DMS79 (cell line): ENCODE results near the gene TCEA3.

Experiments
- DNase-seq: peaks from one replicate; lab custom pipeline; 2025; lab: John Stamatoyannopoulos, UW

TCEA3 gene

DNA sequence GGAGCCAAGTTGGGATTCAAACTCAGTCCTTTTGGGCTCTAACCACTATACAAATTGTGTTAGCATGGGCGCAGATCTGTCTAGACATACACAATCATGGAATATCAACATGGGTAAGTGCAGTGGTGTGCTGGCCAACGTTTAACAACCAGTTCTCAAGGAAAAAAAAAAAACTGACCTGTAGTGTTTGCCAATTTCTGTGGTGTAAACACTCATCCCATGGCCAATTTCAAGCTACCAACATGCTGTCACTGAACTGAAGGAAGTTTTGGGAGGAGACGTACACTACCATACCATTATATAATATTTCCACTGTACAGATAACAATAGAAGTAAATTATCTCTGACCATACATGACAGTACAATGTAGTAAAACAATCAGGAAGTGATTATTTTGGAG is 3.2 kb downstream of the TCEA3 start:
- DNase-seq = no peak

DNA sequence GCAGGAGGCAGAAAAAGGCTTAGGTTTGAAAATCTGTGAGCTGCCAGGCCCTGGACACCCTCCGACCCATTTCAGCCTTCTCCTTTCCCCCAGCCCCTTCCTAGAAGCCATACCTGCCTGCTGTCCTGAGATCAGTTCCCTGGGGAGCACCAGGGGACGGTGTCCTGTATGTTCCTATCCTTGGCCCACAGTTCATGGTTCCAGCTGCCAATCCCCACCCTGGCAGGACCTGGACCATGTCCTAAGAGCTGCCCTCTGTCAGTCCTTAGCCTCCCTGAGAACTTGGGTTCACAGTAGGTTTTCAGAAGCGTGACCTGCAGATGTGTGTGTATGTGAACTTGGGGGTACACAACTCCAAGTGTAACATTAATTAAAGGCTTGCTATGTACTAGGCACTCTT is 3.8 kb downstream of the TCEA3 start:
- DNase-seq = no peak

DNA sequence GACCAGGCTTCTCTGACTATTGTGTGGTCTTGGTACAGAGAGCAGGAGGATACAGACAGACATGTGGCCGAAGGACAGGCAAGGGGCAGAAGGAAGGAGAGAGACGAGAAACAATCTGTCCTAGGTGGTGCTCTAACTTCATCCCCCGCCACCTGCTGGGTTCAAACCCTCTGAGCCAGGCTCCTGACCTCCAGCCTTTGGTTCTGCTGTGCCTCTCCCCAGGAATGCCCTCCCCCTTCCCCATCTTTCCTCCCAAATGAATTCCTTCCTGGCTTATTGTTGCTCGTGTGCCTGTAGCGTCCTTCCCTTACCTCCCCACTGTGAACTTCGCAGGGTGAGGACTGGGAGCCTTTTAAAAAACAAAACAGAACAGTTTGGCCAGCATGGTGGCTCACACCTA is 5.4 kb downstream of the TCEA3 start:
- DNase-seq = no peak

DNA sequence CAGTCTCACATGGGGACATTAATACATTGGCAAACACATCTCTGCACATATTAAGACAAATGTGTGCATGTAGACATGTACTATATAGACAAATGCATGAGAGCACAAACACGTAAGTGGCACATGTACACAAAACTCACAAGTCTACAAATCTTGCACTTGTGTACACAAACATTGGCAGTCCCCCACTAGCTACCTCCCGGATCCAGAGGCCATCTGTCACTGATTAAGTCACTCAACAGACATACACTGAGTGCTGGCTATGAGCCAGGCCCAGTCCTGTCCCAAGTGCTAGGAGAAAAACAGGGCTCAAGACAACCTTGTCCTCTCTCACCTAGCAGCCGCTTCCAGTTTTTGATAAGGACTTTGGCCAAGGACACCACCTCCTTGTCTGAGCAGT is 7.0 kb downstream of the TCEA3 start:
- DNase-seq = peak; percentile 9

DNA sequence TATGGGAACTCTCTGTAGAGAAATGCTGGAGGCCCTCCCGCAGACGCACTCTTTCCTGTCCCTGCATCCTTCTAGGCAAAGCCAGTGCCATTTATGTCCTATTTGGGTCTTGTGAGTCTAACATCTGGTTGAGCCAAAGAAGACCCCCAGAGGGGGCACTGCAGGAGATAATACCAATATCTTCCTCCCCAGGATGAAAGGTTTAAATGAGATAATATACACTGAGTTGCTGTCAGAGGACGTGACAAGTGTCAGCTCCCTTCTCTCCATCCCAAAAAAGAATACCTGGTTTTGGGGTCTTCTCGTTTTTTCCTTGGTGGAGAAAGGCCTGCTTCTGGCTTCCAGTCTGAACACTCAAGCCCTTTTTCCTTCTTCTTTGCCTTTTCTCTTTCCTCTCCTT is 7.6 kb downstream of the TCEA3 start:
- no peak for DNase-seq

DNA sequence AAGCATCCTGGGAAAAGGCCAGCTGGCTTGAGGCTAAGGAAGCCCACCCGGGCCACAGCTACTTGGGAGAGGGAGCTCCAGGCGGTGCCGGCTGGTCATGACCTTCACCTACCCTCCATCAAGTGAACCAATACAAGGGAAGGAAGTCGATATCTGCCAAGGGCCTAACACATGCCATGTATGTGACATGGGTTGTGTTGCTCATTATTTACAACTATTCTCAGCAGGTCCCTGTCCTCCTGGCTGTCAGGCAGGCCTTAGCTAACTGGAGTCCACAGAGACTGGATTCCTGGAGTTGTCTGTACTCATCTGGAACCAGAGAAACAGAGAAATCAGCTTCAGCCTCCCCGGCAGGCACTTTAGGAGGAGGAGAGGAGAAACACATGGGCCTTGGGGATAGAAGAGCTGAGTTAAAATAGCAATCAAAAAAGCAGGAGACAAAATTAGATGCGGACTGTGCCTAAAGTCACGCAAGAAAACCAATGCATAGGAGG is 15.7 kb downstream of the TCEA3 start:
- no peak for DNase-seq

DNA sequence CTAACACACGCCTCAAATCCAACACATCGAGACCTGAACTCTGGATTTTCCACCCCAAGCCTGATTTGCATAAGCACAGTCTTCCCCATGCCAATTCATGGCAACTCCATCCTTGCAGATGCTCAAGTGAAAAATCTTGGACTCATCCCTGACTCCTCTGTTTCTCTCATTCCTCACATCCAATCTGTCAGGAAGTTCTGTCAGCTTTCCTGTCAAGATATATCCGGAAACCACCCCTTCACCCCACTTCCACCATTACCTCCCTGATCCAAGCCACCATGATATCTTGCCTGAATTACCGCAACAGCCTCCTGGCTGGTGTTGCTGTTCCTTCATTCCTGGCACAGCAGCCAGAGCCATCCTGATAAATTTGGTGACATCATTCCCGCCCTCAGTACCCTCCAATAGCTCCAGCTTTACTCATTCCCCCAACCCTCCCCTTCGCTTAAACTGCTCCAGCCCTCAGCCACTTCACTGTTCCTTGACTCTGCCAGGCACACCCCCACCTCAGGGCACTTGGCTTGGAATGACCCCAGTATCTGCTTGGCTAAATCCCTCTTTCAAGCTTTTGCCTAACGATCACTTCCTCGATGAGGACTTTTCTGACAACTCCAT is 17.4 kb downstream of the TCEA3 start:
- DNase-seq = no peak

DNA sequence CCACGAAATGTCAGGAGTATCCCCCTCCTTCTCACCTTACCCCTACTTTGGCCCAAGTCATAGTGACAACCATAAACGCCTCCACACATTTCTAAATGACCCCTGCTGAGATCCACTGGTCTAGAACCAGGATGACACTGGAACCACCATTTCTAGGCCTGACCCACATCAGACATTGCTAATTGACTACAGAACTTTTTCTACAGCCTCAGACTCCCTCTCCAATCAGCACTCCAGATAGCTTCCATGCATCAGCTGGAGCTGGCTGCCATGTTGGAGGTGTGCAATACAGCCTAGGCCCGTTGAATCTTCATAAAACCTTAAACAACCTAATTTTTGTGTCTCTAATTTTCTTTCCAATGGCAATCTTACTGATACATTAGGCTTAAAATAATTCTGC is 18.6 kb downstream of the TCEA3 start:
- DNase-seq = no peak

DNA sequence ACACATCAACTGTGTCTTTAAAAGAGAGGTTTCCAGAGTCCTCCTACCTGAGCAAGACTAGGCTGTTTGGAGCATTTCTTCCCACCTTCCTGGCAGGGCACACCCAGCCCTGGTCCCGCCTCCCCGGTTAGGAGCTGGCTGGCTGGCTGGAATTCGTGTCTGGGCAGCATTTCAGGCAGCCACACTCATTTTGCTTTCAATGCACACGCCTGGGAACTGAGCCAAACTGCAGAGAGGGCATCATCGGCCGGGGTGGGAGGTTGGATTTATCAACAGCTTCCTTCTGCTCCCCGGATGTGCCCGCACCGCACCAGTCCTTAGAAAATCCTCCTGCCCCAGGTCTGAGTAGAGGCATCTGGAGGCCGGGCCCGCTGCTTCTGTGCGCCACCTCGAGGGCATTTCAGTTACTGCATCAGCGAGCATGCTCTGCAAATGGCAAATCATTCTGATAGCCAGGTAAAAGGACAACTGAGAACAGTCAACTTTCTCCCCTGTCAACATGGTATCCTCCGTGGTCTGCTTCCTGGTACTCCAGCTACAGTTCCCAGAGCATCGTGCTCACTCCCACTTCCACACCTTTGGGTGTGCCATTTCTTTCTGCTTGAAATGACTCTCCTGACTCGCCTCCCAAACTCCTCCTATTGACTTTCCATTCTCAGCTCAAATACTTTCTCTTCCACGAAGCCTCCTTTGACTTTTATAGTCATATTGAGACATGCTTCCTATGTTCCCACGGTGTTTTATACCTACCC is 20.6 kb downstream of the TCEA3 start:
- peak; percentile 97 for DNase-seq

DNA sequence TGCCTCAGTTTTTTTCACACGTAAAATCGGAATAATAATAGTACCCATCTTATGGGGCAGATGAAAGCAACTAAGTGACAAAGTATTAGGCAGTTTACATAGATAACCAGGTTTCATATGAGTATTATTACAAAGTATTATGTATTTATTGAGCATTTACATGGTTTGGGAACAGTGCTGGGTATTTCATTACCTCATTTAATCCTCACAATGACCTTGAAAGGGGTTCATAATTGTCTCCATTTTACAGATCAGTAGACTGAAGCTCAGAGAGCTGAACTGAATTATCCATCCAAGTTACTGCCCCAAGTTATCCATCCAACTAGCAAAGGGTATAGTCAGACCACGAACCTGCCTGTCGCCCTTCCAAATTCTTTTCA is 21.2 kb downstream of the TCEA3 start:
- DNase-seq = no peak

DNA sequence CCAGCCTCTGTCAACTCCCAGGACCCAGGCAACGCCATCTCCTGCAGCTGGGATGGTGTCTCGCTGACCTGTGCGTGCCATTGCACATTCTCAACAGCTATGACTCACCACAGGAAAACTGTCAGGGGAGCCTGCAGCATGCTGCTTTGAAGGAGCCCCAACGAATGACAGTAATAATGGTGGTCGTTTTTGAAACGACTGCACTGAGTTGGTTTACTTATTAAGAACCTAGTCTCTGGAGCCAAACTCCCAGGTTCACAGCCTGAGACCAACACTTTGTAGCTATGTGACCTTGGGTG is 21.6 kb downstream of the TCEA3 start:
- DNase-seq = no peak

DNA sequence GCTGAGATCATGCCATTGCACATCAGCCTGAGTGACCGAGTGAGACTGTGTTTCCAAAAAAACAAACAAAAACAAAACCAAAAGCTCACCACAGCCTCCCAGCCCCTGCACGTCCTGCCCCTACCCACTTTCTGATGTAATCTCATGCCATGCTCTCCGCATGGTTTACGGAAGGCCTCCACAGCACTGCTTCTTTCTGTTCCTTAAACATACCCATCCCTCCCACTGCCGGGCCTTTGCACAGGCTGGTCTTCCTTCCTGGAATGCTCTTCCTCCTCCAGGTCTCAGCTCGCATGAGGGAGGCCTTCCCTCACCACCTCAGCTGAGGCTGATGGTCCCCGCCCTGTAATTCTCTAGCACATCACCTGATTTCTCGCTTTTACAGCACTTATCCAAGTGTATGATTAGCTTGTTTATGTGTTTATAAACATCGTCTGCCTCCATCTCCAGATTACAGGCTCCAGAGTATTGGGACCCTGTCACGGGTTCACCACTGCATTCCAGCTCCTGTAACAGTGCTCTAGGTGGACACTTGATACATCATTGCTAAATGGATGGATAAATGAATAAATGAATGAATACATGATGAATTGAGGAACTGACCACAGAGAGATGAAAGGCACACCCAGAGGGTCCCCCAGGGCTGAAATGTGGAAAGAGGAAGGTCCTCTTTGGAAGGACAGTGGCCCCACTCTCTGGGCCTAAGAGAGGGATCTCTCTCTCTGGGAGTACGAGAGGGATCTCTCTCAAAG is 22.1 kb downstream of the TCEA3 start:
- no peak for DNase-seq

DNA sequence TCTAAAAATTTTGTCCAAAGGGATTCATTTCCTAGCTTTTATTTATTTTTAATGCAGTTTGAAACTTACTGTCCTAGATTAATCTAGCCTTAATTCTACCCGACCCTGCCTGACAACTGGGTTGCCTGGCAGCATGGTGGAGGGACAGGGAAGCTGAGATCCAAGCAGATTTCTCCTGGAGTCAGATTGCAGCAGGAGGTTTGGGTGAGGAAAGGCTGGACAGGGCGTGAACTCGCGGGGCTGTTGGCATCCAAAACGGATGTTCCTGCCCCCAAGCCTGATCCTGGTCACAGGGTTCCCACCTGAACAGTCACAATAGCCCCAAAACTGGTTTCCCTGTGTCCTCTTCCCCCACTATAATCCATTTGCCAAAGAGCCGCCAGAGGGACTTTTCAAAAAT is 23.2 kb downstream of the TCEA3 start:
- DNase-seq = no peak

DNA sequence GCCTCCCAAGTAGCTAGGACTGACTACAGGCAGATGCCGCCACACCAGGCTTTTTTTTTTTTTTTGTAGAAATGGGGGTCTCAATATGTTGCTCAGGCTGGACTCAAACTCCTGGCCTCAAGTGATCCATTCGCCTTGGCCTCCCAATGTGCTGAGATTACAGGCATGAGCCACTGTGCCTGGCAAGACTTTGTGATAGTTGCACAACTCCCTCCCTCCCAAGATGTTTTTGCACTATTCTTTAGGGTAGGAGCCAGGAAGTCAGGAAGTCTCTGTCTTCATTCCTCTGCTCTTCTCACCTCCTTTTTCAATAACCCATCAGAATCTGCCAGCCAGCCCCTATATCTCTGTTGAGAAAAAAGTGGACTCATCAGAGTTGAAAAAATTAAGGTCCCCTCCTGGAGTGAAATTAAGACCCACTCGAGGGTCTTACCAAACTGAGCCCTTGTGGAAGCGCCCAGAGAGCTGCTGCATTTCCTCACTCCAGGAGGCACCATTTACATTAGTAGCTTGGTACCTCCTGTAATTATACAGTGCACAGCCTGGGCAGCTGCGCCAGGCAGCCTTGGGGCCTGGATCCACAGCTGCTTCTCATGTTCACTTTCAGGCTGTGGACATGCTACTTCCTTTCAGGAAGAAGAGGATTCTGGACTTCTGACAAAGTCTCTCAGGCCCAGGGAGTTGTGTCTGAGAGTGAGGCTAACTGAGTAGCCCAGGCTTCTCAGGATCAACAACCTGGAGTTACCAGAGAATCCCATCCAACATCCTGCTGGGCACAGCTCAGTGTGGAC is 24.0 kb downstream of the TCEA3 start:
- no peak for DNase-seq

DNA sequence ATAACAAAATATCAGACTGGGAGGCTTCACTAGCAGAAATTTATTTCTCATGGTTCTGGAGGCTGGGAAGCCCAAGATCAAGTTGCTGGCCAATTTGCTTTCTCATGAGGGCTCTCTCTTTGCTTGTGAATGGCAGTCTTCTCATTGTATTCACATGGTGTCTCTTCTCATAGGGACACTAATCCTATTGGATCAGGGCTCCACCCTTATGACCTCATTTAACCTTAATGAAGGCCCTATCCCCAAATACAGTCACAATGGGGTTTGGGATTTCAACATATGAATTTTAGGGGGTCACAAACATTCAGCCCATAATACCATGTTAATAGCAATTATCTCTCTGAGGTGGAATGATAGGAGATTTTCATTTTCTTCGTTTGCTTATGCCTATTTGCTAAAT is 25.3 kb downstream of the TCEA3 start:
- no peak for DNase-seq

DNA sequence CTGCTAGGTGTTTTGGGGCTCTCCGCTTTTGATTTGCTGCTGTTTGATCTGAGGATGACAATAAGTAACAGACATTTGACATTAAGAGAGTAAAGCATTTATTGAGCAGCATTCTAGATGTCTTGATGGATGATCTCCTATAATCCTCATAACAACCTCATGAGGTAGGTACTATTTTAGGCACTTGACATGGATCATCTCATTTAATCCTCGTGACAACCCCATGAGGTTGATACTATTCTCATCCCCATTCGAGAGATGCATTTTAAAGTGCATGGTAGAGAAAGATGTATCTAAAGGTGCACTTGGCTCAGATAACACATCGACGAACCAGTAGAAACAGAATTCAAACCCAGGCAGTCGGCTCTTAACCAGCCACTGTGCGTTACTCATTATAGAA is 26.6 kb downstream of the TCEA3 start:
- no peak for DNase-seq

DNA sequence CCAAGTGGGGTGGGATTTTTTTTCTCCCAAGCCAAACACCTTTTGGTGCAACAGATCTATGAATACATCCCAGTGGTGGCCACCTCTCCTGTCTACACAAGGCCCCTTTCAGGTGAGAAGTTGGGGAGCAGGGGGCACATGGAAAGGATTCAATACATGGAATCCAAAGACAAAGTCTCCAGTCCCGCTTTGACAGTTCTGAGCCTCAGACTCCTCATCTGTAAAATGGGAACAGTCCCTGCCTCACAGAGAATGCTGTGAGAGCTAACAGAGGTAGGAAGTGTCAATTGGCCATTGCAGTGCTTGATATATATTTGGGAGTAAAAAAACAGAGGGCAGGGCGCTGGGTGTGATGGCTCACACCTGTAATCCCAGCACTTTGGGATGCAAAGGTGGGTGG is 28.2 kb downstream of the TCEA3 start:
- no peak for DNase-seq

DNA sequence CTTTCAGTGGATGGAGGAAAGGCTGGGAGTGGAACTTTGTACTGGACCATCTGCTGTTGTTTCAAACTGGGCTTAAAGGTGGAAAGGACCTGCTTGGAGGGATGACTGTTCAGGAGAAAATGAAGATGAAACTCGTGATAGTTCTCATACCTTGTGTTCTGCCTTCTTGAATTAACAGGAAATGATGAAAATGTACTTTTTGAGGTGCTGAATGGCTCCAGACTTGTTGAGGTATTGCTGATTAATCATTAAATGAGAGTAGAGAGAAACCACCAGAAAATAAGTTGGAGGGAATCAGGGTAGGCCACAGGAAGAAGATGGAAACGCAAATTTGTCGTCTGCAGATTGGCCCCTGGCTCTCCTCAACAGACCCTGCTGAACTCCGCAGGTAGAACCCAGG is 28.7 kb downstream of the TCEA3 start:
- DNase-seq = no peak

DNA sequence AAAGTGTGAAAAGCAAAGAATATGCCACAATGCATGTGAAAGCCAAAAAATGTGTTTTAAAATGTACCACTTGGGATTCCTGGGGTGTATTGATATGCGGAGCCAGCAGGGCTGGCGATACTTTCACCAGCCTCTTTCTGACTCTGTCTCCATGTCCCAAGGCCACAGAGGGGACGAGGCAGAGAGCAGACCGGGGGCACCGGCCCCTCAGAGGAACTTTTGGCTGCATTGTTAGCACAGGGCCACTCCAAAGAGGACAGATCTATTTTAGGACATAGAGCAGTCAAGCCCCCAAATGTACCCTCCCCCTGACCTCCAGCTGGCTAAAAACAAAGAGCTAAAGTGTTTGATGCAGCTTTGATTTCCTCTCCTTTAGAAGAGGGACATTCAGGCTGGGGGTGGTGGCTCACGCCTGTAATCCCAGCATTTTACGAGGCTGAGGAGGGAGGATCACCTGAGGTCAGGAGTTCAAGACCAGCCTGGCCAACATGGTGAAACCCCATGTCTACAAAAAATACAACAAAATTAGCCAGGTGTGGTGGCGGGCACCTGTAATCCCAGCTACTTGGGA is 29.3 kb downstream of the TCEA3 start:
- DNase-seq = no peak

DNA sequence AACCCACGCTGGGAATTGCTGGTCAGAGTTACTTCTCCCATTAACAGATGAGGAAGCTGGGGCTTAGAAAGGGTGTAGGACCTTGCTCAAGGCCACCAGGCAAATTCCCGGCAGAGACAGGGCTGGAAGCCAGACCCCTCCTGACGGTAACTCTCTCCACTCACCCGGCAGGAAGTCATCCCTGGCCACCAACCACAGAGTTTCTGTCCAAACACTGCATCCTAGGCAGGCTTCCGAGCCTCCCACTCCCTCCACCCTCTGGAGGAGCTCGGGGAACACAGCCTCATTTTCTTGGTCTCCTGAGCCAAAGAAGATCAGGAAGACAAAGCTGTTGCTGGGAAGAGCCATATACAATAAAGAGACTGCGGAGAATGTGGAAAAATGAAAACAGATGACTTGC is 29.9 kb downstream of the TCEA3 start:
- no peak for DNase-seq

DNA sequence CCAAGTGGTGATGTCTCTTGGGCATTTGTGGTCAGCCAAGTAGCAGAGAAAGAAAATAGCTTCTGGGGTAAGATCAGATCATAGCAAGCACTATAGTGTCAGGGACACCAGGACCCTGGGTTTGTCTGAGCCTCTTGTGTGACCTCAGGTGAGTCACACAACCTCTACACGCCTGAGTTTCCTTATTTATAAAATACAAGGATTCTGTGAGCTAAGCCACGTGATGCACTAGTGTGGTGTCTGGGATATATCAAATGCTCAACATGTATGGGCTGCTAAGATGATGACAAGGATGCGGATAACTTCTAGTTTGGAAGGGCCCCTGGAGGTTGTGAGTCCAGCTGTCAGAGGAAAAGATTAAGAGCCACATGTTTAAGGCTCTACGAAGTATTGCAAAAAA is 30.4 kb downstream of the TCEA3 start:
- DNase-seq = no peak

DNA sequence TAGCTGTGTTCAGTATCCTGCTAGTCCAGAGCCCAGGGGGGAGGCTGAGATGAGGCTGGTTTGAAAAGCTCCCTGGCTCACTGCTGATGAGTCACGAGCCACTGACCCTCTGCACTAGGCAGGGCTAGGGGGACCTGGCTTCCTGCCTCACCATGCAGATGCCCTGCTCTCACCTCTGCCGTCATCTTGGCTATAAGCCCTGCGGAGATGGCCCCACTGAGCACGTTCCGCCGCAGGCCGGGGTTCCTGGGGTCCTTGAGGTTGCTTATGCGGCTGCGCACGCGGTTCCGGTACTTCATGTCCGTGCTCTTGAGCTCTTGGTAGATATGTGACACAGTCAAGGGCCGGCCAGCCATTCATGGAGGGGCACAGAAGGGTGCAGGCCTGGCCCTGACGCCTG is 30.8 kb downstream of the TCEA3 start:
- DNase-seq = no peak
